ENCODE data around the gene GMDS. TPM values are rescaled to one million over a fixed set of nuclear protein-coding genes. Genes with fewer than 3 reads are reported as not detected.

The GMDS gene
- total RNA-seq, 2 experiments from 2014 or later: 31.1 to 35.9 TPM

GRCh38 chr6:1838604-1839213 is 406.7 kb downstream of the GMDS start:
- H3K4me1 Mint-ChIP-seq: no peaks in the 10 kb centered on the region
- H3K27me3 Mint-ChIP-seq: no peaks in the 10 kb centered on the region
- DNase-seq: no peak
- CTCF ChIA-PET: no interaction called here
- no peak overlapping the region for H3K27ac Mint-ChIP-seq
- no peaks in the 10 kb centered on the region for H3K9me3 Mint-ChIP-seq
- no peak overlapping the region for H3K4me3 Mint-ChIP-seq
- H3K36me3 Mint-ChIP-seq (ENCODE audit: low read depth): no peaks in the 10 kb centered on the region
- POLR2A ChIA-PET: no interaction called here

GRCh38 chr6:1837826-1838225 is 407.6 kb downstream of the GMDS start:
- Mint-ChIP-seq H3K4me3 (no peak overlapping the region), H3K9me3 (no peaks in the 10 kb centered on the region), H3K27me3 (no peaks in the 10 kb centered on the region), H3K27ac (no peak overlapping the region), H3K4me1 (no peaks in the 10 kb centered on the region), H3K36me3 (ENCODE audit: low read depth) (no peaks in the 10 kb centered on the region)
- no peak for DNase-seq
- POLR2A ChIA-PET: no interaction called here
- CTCF ChIA-PET: no interaction called here

GRCh38 chr6:1836690-1837089 is 408.7 kb downstream of the GMDS start:
- DNase-seq: no peak
- ChIA-PET POLR2A (no interaction called here), CTCF (interaction anchor here (1.2 kb wide), 1 partner anchor 557 kb away, joined by 3 read pairs; no protein-coding TSS in a partner anchor)
- Mint-ChIP-seq H3K27me3 (no peaks in the 10 kb centered on the region), H3K4me3 (no peak overlapping the region), H3K4me1 (no peaks in the 10 kb centered on the region), H3K27ac (no peak overlapping the region), H3K9me3 (no peaks in the 10 kb centered on the region), H3K36me3 (ENCODE audit: low read depth) (no peaks in the 10 kb centered on the region)

- no peaks in the 10 kb centered on the region for H3K27me3 Mint-ChIP-seq
- H3K9me3 Mint-ChIP-seq: peaks cover 3% of the 10 kb centered on the region
- no peaks in the 10 kb centered on the region for H3K4me1 Mint-ChIP-seq
- H3K36me3 Mint-ChIP-seq (ENCODE audit: low read depth): no peaks in the 10 kb centered on the region
- H3K27ac Mint-ChIP-seq: no peak overlapping the region
- CTCF ChIA-PET: interaction anchor here (1.2 kb wide), 1 partner anchor 555 kb away, joined by 3 read pairs; no protein-coding TSS in a partner anchor
- POLR2A ChIA-PET: no interaction called here
- DNase-seq: no peak
- H3K4me3 Mint-ChIP-seq: no peak overlapping the region
These were observed 410.5 kb downstream of the GMDS start for GRCh38 chr6:1834646-1835516.

GRCh38 chr6:1834207-1834606 is 411.2 kb downstream of the GMDS start:
- no peaks in the 10 kb centered on the region for H3K27me3 Mint-ChIP-seq
- H3K27ac Mint-ChIP-seq: no peak overlapping the region
- ChIA-PET POLR2A (no interaction called here), CTCF (interaction anchor here (0.5 kb wide), 1 partner anchor 326 kb away, joined by 3 read pairs; no protein-coding TSS in a partner anchor)
- H3K9me3 Mint-ChIP-seq: peaks cover 3% of the 10 kb centered on the region
- no peaks in the 10 kb centered on the region for H3K4me1 Mint-ChIP-seq
- no peak overlapping the region for H3K4me3 Mint-ChIP-seq
- H3K36me3 Mint-ChIP-seq (ENCODE audit: low read depth): no peaks in the 10 kb centered on the region
- DNase-seq: no peak

GRCh38 chr6:1832844-1833787 is 412.3 kb downstream of the GMDS start:
- Mint-ChIP-seq H3K9me3 (peaks cover 12% of the 10 kb centered on the region), H3K4me1 (no peaks in the 10 kb centered on the region), H3K36me3 (ENCODE audit: low read depth) (peaks cover 9% of the 10 kb centered on the region), H3K27ac (no peak overlapping the region), H3K27me3 (no peaks in the 10 kb centered on the region), H3K4me3 (no peak overlapping the region)
- ChIA-PET POLR2A (no interaction called here), CTCF (no interaction called here)
- no peak for DNase-seq

GRCh38 chr6:1832358-1832757 is 413.0 kb downstream of the GMDS start:
- H3K4me1 Mint-ChIP-seq: no peaks in the 10 kb centered on the region
- no peak overlapping the region for H3K27ac Mint-ChIP-seq
- no peaks in the 10 kb centered on the region for H3K27me3 Mint-ChIP-seq
- peaks cover 14% of the 10 kb centered on the region for H3K36me3 Mint-ChIP-seq (ENCODE audit: low read depth)
- CTCF ChIA-PET: no interaction called here
- POLR2A ChIA-PET: no interaction called here
- peaks cover 20% of the 10 kb centered on the region for H3K9me3 Mint-ChIP-seq
- H3K4me3 Mint-ChIP-seq: no peak overlapping the region
- no peak for DNase-seq

GRCh38 chr6:1827984-1828793 is 417.2 kb downstream of the GMDS start:
- Mint-ChIP-seq H3K9me3 (peaks cover 20% of the 10 kb centered on the region), H3K27ac (no peak overlapping the region), H3K4me3 (no peak overlapping the region), H3K4me1 (no peaks in the 10 kb centered on the region), H3K36me3 (ENCODE audit: low read depth) (peaks cover 14% of the 10 kb centered on the region), H3K27me3 (no peaks in the 10 kb centered on the region)
- DNase-seq: no peak
- CTCF ChIA-PET: no interaction called here
- POLR2A ChIA-PET: no interaction called here

GRCh38 chr6:1825926-1826325 is 419.5 kb downstream of the GMDS start:
- Mint-ChIP-seq H3K4me1 (no peaks in the 10 kb centered on the region), H3K4me3 (no peak overlapping the region), H3K27ac (no peak overlapping the region), H3K36me3 (ENCODE audit: low read depth) (peaks cover 14% of the 10 kb centered on the region), H3K27me3 (no peaks in the 10 kb centered on the region), H3K9me3 (peaks cover 17% of the 10 kb centered on the region)
- ChIA-PET CTCF (no interaction called here), POLR2A (no interaction called here)
- DNase-seq: no peak

- ChIA-PET POLR2A (no interaction called here), CTCF (no interaction called here)
These were observed 420.1 kb downstream of the GMDS start for GRCh38 chr6:1825277-1825676.

GRCh38 chr6:1821513-1822183 is 423.8 kb downstream of the GMDS start:
- CTCF ChIA-PET: interaction anchor here (0.7 kb wide), 1 partner anchor 1960 kb away, joined by 3 read pairs; no protein-coding TSS in a partner anchor
- Mint-ChIP-seq H3K36me3 (ENCODE audit: low read depth) (no peaks in the 10 kb centered on the region), H3K4me3 (no peak overlapping the region), H3K4me1 (no peaks in the 10 kb centered on the region), H3K27ac (no peak overlapping the region), H3K27me3 (no peaks in the 10 kb centered on the region), H3K9me3 (no peaks in the 10 kb centered on the region)
- no peak for DNase-seq
- POLR2A ChIA-PET: no interaction called here

More at GRCh38 chr6:1825277-1825676, 420.1 kb downstream of the GMDS start:
- Mint-ChIP-seq H3K36me3 (ENCODE audit: low read depth) (peaks cover 14% of the 10 kb centered on the region), H3K27ac (no peak overlapping the region), H3K4me3 (no peak overlapping the region), H3K4me1 (no peaks in the 10 kb centered on the region), H3K9me3 (peaks cover 17% of the 10 kb centered on the region), H3K27me3 (no peaks in the 10 kb centered on the region)
- DNase-seq: no peak

- ChIA-PET CTCF (no interaction called here), POLR2A (interaction anchor here (1.0 kb wide), 1 partner anchor 814 kb away, joined by 3 read pairs; no protein-coding TSS in a partner anchor)
- Mint-ChIP-seq H3K36me3 (ENCODE audit: low read depth) (no peaks in the 10 kb centered on the region), H3K27me3 (no peaks in the 10 kb centered on the region), H3K4me3 (no peak overlapping the region), H3K27ac (no peak overlapping the region), H3K9me3 (no peaks in the 10 kb centered on the region), H3K4me1 (no peaks in the 10 kb centered on the region)
- DNase-seq: no peak
These were observed 424.3 kb downstream of the GMDS start for GRCh38 chr6:1821164-1821512.
